ENCODE results near the gene SYNGR1. TPM values are rescaled to one million over a fixed set of nuclear protein-coding genes. Genes with fewer than 3 reads are reported as not detected.

The SYNGR1 gene
- total and polyA plus RNA-seq, 2 donors (not counting 1 experiment from before 2014, with no cell fraction given), result 9.4 to 31.9 TPM

- DNase-seq (no peak), ATAC-seq (ENCODE audit: low read depth) (no peak)
- Mint-ChIP-seq H3K4me1 (peaks cover 22% of the 10 kb centered on the region), H3K27me3 (no peaks in the 10 kb centered on the region), H3K4me3 (no peak overlapping the region), H3K9me3 (ENCODE audit: insufficient read depth) (no peaks in the 10 kb centered on the region), H3K27ac (no peak overlapping the region)
- ChIA-PET CTCF (interaction anchor here (1.4 kb wide), 1 partner anchor 12 kb away, joined by 3 read pairs; no protein-coding TSS in a partner anchor), POLR2A (no interaction called here)
- Histone ChIP-seq H3K4me3 (ENCODE audit: control extremely low read depth in 1 of 5, extremely low read depth in 1 of 5, insufficient read depth in 1 of 5, low read depth in 2 of 5, low read length in 4 of 5) (no peak overlapping the region), H2AFZ (ENCODE audit: insufficient read depth, low read depth, low read length, poor library complexity, severe bottlenecking) (no peak overlapping the region), H3K4me1 (ENCODE audit: control insufficient read depth in 2 of 2, insufficient read depth in 2 of 2, low read length in 2 of 2) (peaks cover 6 to 11% of the 10 kb centered on the region in 2 donors), H3K27ac (ENCODE audit: low read length in 2 of 2) (no peak overlapping the region), H3K79me2 (ENCODE audit: control insufficient read depth, insufficient read depth, low read length) (peaks cover 4% of the 10 kb centered on the region), H4K20me1 (ENCODE audit: control insufficient read depth, insufficient read depth, low read length, poor library complexity, severe bottlenecking) (no peaks in the 10 kb centered on the region), H3K36me3 (replicated peaks in 1 of 2; ENCODE audit: control extremely low read depth in 1 of 2, control insufficient read depth in 1 of 2, extremely low read depth in 1 of 2, insufficient read depth in 2 of 2, low read length in 1 of 2) (no peaks in the 10 kb centered on the region), H3K4me2 (replicated peaks; ENCODE audit: low read depth, low read length, poor library complexity, severe bottlenecking) (no peak overlapping the region), H3K9ac (ENCODE audit: low read length) (no peak overlapping the region), H3K27me3 (replicated peaks in 1 of 4; ENCODE audit: control extremely low read depth in 1 of 4, control insufficient read depth in 3 of 4, insufficient read depth in 4 of 4, low read length in 3 of 4) (no peaks in the 10 kb centered on the region), H3K9me3 (ENCODE audit: control extremely low read depth in 1 of 3, control insufficient read depth in 2 of 3, insufficient read depth in 1 of 3, low read length in 2 of 3) (no peaks in the 10 kb centered on the region)
- TF ChIP-seq CTCF (IDR thresholded peaks at IDR 0.05), result no peak
- TF ChIP-seq EZH2 (IDR thresholded peaks at IDR 0.05; ENCODE audit: borderline replicate concordance, insufficient read depth, low read depth, low read length, poor library complexity, severe bottlenecking), result no peak
- intact Hi-C loops (cut with micrococcal nuclease), result no loop called here
- 46% methylated on average over 13 of the region's 14 CpGs for WGBS (ENCODE audit: insufficient coverage)
Measured at GRCh38 chr22:39360674-39361413, 11.1 kb downstream of the SYNGR1 start.

- H3K27me3 ChIP-seq (replicated peaks in 1 of 4; ENCODE audit: control extremely low read depth in 1 of 4, control insufficient read depth in 3 of 4, insufficient read depth in 4 of 4, low read length in 3 of 4), result no peaks in the 10 kb centered on the region
- H3K27ac Mint-ChIP-seq, result no peak overlapping the region
- intact Hi-C loops (cut with micrococcal nuclease), result no loop called here
- no peaks in the 10 kb centered on the region for H3K27me3 Mint-ChIP-seq
- no peak overlapping the region for H3K27ac ChIP-seq (ENCODE audit: low read length in 2 of 2)
- no peak overlapping the region for H2AFZ ChIP-seq (ENCODE audit: insufficient read depth, low read depth, low read length, poor library complexity, severe bottlenecking)
- no peaks in the 10 kb centered on the region for H4K20me1 ChIP-seq (ENCODE audit: control insufficient read depth, insufficient read depth, low read length, poor library complexity, severe bottlenecking)
- POLR2A ChIA-PET, result no interaction called here
- ATAC-seq (ENCODE audit: low read depth) (no peak), DNase-seq (no peak)
- H3K4me2 ChIP-seq (replicated peaks; ENCODE audit: low read depth, low read length, poor library complexity, severe bottlenecking), result no peak overlapping the region
- no peaks in the 10 kb centered on the region for H3K9me3 ChIP-seq (ENCODE audit: control extremely low read depth in 1 of 3, control insufficient read depth in 2 of 3, insufficient read depth in 1 of 3, low read length in 2 of 3)
- H3K9me3 Mint-ChIP-seq (ENCODE audit: insufficient read depth), result no peaks in the 10 kb centered on the region
- peaks cover 24% of the 10 kb centered on the region for H3K4me1 Mint-ChIP-seq
- TF ChIP-seq EZH2 (IDR thresholded peaks at IDR 0.05; ENCODE audit: borderline replicate concordance, insufficient read depth, low read depth, low read length, poor library complexity, severe bottlenecking), result no peak
- TF ChIP-seq CTCF (IDR thresholded peaks at IDR 0.05), result no peak
- H3K4me1 ChIP-seq (ENCODE audit: control insufficient read depth in 2 of 2, insufficient read depth in 2 of 2, low read length in 2 of 2), result peaks cover 6 to 11% of the 10 kb centered on the region in 2 donors
- CTCF ChIA-PET, result interaction anchor here (1.4 kb wide), 1 partner anchor 13 kb away, joined by 3 read pairs; no protein-coding TSS in a partner anchor
- 100% methylated on average over 7 of the region's 7 CpGs for WGBS (ENCODE audit: insufficient coverage)
- H3K9ac ChIP-seq (ENCODE audit: low read length), result no peak overlapping the region
- no peaks in the 10 kb centered on the region for H3K36me3 ChIP-seq (replicated peaks in 1 of 2; ENCODE audit: control extremely low read depth in 1 of 2, control insufficient read depth in 1 of 2, extremely low read depth in 1 of 2, insufficient read depth in 2 of 2, low read length in 1 of 2)
- H3K79me2 ChIP-seq (ENCODE audit: control insufficient read depth, insufficient read depth, low read length), result peaks cover under 1% of the 10 kb centered on the region
- no peak overlapping the region for H3K4me3 Mint-ChIP-seq
- H3K4me3 ChIP-seq (ENCODE audit: control extremely low read depth in 1 of 5, extremely low read depth in 1 of 5, insufficient read depth in 1 of 5, low read depth in 2 of 5, low read length in 4 of 5), result no peak overlapping the region
Measured at GRCh38 chr22:39361496-39361895, 11.7 kb downstream of the SYNGR1 start.

All from B cell (primary cell).